ENCODE results near the gene EPB41. TPM values are rescaled to one million over a fixed set of nuclear protein-coding genes. Genes with fewer than 3 reads are reported as not detected.

Gene EPB41
- polyA plus RNA-seq, 2 of the 4 experiments (the other 2 are of a cell fraction) = 4.9 to 12.8 TPM

- ChIA-PET POLR2A (no interaction called here), CTCF (interaction anchor here (1.0 kb wide), 1 partner anchor 62 kb away, joined by 4 read pairs; no protein-coding TSS in a partner anchor)
- FAIRE-seq = no peak
- H3K9me3 ChIP-seq = no peaks in the 10 kb centered on the region
- H3K4me2 ChIP-seq = peak overlapping the region; percentile 53
- ATAC-seq = peak; percentile 95 to 96
- peaks cover 35% of the 10 kb centered on the region for H3K4me1 ChIP-seq
- TF ChIP-seq FOSL2 (IDR thresholded peaks at IDR 0.05) (peak; percentile 70), FOSL2 (CRISPR knock-in tag; IDR thresholded peaks at IDR 0.05) (peak; percentile 80), PBX3 (IDR thresholded peaks at IDR 0.05) (no peak), MAFK (IDR thresholded peaks at IDR 0.05; ENCODE audit: partially characterized antibody) (peak; percentile 69), GATA3 (IDR thresholded peaks at IDR 0.05; ENCODE audit: borderline replicate concordance) (peak; percentile 12; the same call in 1 of the 2 replicates), JUNB (IDR thresholded peaks at IDR 0.05) (peak; percentile 85)
- no peak overlapping the region for H3K4me3 ChIP-seq
- peak in 1 of 2 experiments; percentile 68 for DNase-seq (ENCODE audit: low read depth in 1 of 2, low spot score in 1 of 2)
- H3K27ac ChIP-seq = peak overlapping the region; percentile 37 to 86; a peak in 5 of 6 replicates
- 44% methylated on average over 7 of the region's 9 CpGs for WGBS (ENCODE audit: missing lambda C conversion rate)
These were observed 57.8 kb downstream of the EPB41 start for GRCh38 chr1:28971980-28972771.

GRCh38 chr1:28973596-28974421 is 59.4 kb downstream of the EPB41 start:
- no peak overlapping the region for H3K4me3 ChIP-seq
- H3K4me2 ChIP-seq = peak overlapping the region; percentile 53
- H3K9me3 ChIP-seq = no peaks in the 10 kb centered on the region
- TF ChIP-seq NFE2L2 (conservative IDR thresholded peaks at IDR 0.05; ENCODE audit: low read length) (no peak), HEYL (CRISPR knock-in tag; IDR thresholded peaks at IDR 0.05) (no peak), FOXS1 (CRISPR knock-in tag; IDR thresholded peaks at IDR 0.05) (no peak), FOSL2 (IDR thresholded peaks at IDR 0.05) (no peak), FOSL2 (CRISPR knock-in tag; IDR thresholded peaks at IDR 0.05) (peak; percentile 11; the same call in 1 of the 2 replicates), CEBPB (IDR thresholded peaks at IDR 0.05) (peak; percentile 25 to 48; a peak in 2 of 4 replicates), CBX8 (IDR thresholded peaks at IDR 0.05) (no peak)
- peaks cover 35% of the 10 kb centered on the region for H3K4me1 ChIP-seq
- WGBS (ENCODE audit: missing lambda C conversion rate) = 29% methylated on average over 3 of the region's 3 CpGs
- H3K27ac ChIP-seq = peak overlapping the region; percentile 37 to 86; a peak in 5 of 6 replicates
- ATAC-seq (no peak), FAIRE-seq (no peak), DNase-seq (ENCODE audit: low read depth in 1 of 2, low spot score in 1 of 2) (no peak)
- POLR2A ChIA-PET = no interaction called here
- CTCF ChIA-PET = interaction anchor here (0.7 to 1.4 kb wide), 4 partner anchors 60 to 189 kb away, joined by 3 to 4 read pairs (median 4); no protein-coding TSS in a partner anchor

- peaks cover 35% of the 10 kb centered on the region for H3K4me1 ChIP-seq
- H3K4me2 ChIP-seq = peak overlapping the region; percentile 53
- no peak for ATAC-seq
- ChIA-PET POLR2A (no interaction called here), CTCF (interaction anchor here (0.7 to 1.4 kb wide), 3 partner anchors 59 to 189 kb away, joined by 3 to 4 read pairs (median 3); no protein-coding TSS in a partner anchor)
- no peak for TF ChIP-seq SREBF2 (IDR thresholded peaks at IDR 0.05)
- TF ChIP-seq ESRRA (IDR thresholded peaks at IDR 0.05; ENCODE audit: borderline replicate concordance, low read length) = no peak
- TF ChIP-seq ELK1 (IDR thresholded peaks at IDR 0.05; ENCODE audit: low read depth, low read length) = no peak
- no peak for TF ChIP-seq SMC3 (IDR thresholded peaks at IDR 0.05)
- TF ChIP-seq RCOR1 (IDR thresholded peaks at IDR 0.05; ENCODE audit: low read depth, low read length) = no peak
- TF ChIP-seq E2F6 (IDR thresholded peaks at IDR 0.05; ENCODE audit: borderline replicate concordance, low read depth) = no peak
- no peak for TF ChIP-seq MYC (IDR thresholded peaks at IDR 0.05; ENCODE audit: borderline replicate concordance, low read length)
- WGBS (ENCODE audit: missing lambda C conversion rate) = 98% methylated on average over 2 of the region's 2 CpGs
- no peak for DNase-seq (ENCODE audit: low read depth in 1 of 2, low spot score in 1 of 2)
- H3K9me3 ChIP-seq = no peaks in the 10 kb centered on the region
- no peak for FAIRE-seq
- no peak overlapping the region for H3K4me3 ChIP-seq
- H3K27ac ChIP-seq = peak overlapping the region; percentile 36 to 86; a peak in 4 of 6 replicates
These were observed 60.1 kb downstream of the EPB41 start for GRCh38 chr1:28974432-28974831.

All from A549 (cell line).